HG02943 (cell line): ENCODE measurements around the gene CAND2.
"Not testable (repeated sequence)": the region's sequence is repeated elsewhere in the genome, so short reads cannot be mapped to it uniquely, and the experiment has no call there.

ENCODE experiments used
- ATAC-seq: cut with Tn5 transposase; IDR thresholded peaks from one replicate; pipeline ENCODE4 v1.9.1; 2021; ENCODE audit warnings: mild to moderate bottlenecking, low read depth, moderate library complexity; ENCODE audit not compliant: unreplicated experiment

The CAND2 gene

DNA sequence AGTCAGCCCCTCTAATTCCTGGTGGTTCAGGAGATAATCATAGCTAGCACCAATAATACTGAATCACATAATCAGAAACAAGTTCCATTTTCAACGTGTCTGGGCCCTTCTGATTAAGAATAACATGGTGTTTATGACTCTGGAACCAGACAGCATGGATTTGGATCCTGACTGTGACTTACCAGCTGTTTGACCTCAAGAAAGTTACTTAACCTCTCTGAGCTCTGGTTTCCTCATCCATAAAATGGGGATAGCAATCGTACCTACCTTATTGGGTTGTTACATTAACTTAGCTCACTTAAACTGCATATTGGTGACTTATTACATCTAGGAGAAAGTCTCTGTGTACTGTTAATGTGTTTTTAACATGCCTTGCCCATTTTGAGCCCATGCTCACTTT is 26.7 kb upstream of the CAND2 start:
- no peak for ATAC-seq

DNA sequence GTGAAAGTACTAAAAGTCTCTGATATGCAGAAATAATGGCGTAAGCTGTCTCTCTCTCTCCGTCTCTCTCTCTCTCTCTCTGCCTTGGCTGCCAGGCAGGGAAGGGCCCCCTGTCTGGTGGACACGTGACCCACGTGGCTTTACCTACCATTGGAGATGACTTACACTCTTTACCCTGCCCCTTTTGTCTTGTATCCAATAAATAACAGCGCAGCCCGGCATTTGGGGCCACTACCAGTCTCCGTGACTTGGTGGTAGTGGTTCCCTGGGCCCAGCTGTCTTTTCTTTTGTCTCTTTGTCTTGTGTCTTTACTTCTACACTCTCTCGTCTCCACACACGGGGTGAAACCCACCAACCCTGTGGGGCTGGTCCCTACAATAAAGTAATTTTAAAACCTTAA is 25.2 kb upstream of the CAND2 start:
- no peak for ATAC-seq

GRCh38 chr3:12772462-12772861 is 24.0 kb upstream of the CAND2 start:
- ATAC-seq, result no peak

DNA sequence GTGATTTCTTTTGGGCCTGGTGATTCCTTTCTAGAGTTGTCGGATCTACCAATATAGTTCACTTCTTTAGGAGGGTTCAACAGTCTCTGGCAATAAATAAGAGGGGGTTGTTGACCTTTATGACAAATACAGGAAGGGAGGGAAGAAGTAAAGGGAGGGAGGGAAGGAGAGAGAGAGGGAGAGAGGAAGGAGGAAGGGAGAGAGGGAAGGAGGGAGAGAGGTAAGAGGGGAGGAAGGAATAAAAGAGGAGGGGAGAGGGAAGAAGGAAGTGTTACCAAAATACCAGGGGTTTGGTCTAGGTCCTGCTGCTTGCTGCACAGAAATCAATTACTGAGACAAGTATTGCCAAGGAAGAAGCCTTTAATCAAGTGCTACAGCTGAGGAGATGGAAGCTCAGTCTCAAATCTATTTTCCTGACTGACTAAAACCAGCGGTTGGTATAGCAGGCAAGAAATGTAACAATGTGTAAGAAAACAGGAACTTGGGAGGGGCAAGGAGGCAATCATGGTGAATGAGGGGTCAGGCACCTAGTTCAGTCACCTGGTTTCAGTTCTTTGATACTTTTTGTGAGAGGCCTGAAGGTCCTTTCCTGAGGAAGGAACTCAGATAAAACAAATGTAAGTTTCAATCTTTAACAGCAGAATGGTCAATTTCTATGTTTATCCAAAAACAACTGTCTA is 23.3 kb upstream of the CAND2 start:
- ATAC-seq, result no peak

- no peak for ATAC-seq
Measured at GRCh38 chr3:12773710-12774086, 22.8 kb upstream of the CAND2 start.

GRCh38 chr3:12774619-12775018 is 21.9 kb upstream of the CAND2 start:
- no peak for ATAC-seq

- no peak for ATAC-seq
Measured at GRCh38 chr3:12775226-12775625, 21.3 kb upstream of the CAND2 start.

DNA sequence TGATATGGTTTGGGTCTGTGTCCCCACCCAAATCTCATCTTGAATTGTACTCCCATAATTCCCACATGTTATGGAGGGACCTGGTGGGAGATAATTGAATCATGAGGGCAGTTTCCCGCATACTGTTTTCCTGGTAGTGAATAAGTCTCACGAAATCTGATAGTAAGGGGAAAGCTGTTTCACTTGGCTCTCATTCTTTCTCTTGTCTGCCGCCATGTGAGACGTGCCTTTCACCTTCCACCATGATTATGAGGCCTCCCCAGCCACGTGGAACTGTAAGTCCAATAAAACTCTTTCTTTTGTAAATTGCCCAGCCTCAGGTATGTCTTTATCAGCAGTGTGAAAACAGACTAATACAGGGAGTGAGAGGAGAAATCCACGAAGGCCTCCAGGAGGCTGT is 20.5 kb upstream of the CAND2 start:
- ATAC-seq, result not testable (repeated sequence)

DNA sequence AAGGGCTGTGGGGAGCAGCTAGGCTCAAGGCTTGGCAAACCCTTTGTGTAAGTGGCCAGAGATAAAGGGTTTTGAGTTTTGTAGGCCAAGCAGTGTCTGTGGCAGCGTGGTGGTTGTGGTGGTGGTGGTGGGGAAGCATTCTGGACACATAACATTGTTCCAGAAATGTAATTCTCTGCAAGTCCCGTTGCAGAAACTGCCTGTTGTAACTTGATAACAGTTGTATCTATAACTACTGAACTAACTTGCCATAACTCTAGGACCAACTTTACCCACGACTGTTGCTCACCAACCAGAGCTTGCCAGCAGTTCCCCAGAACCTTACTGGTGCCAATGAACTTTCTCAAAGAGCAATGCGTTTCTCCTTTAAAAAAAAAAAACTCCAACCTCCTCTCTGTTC is 19.3 kb upstream of the CAND2 start:
- no peak for ATAC-seq

- ATAC-seq, result no peak
Measured at GRCh38 chr3:12780751-12781150, 15.7 kb upstream of the CAND2 start.

- ATAC-seq, result no peak
Measured at GRCh38 chr3:12782172-12782815, 14.2 kb upstream of the CAND2 start.

- ATAC-seq, result no peak
Measured at GRCh38 chr3:12785096-12785495, 11.4 kb upstream of the CAND2 start.

- ATAC-seq, result not testable (repeated sequence)
Measured at GRCh38 chr3:12787346-12787745, 9.1 kb upstream of the CAND2 start.

DNA sequence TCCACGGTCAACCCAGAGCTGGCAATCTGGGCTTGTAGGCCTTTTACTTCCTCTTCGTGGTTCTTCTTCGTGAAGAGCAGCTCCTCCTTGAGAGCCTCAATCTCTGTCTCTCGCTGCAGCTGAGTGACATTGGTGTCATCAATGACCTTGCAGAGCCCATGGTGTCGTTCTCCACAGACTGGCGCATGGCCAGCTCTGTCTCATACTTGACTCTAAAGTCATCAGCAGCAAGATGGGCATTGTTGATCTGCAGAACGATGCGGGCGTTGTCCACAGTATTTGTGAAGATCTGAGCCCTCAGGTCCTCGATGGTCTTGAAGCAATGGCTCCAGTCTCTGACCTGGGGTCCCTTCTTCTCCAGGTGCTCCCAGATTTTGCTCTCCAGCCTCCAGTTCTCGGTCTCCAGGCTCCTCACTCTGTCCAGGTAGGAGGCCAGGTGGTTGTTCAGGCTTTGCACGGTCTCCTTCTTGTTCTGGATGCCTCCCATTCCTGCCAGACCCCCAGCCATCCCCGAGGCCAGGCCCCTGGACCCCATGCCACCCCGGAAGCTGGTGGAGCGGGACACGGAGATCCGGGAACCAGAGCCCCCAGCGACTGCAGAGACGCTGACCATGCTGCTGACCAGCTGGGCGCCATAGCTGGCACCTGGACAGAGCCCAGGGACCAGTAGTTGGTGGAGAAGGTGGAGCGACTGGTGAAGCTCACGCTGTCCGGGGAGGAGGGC is 8.4 kb upstream of the CAND2 start:
- not testable (repeated sequence) for ATAC-seq

DNA sequence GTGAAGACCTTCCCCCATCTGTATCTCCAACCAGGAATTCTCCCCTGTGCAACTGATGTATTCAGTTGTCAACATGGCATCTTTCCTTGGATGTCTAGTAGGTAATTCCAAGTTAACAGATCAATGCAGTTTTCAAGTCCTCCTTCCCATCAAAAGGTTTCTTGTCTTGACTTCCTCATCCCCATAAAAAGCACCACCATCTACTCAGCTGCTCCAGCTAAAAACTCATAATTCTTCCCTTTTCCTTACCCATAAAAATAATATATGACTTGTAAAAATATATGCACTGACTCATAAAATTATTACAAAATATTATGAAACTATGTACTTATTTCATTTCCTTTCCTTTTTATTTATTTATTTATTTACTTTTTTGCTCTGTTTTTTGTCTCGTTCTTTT is 5.0 kb upstream of the CAND2 start:
- no peak for ATAC-seq

GRCh38 chr3:12793701-12794100 is 2.8 kb upstream of the CAND2 start:
- ATAC-seq, result no peak

DNA sequence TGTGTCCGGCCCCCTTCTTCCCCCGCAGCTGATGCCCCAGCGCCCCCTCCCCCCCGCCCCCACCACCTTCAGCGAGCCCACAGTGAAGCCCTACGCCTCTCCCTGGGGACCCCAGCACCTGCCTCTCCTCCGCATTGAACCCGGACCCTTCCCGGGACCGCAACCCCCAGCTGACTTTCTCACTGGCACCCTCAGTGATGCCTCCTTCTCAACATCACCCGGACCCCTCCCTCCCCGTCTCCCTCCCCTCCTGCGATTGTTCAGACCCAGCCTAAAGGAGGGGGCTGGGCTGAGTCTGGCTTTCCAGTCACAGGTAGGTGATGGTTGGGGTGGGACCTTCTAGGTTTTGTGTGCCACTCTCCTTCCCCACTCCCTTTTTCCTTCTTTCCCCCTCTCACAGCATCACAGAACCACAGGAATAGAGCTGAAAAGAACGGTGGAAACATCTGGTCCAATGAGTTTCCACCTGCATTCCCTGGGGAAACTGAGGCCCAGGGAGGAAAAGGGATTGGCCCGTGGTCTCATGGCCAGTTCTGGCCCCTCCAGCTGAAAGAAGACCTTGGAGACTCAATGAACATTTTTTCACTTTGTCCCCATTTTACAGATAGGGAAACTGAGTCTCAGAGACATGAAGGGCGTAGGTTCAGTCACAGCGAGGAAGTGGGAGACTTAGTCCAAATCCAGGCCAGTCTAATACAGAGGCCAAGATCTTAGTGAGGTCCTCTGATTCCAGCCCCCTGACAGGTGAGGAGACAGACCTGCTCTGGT is 828 bp downstream of the CAND2 start:
- no peak for ATAC-seq

DNA sequence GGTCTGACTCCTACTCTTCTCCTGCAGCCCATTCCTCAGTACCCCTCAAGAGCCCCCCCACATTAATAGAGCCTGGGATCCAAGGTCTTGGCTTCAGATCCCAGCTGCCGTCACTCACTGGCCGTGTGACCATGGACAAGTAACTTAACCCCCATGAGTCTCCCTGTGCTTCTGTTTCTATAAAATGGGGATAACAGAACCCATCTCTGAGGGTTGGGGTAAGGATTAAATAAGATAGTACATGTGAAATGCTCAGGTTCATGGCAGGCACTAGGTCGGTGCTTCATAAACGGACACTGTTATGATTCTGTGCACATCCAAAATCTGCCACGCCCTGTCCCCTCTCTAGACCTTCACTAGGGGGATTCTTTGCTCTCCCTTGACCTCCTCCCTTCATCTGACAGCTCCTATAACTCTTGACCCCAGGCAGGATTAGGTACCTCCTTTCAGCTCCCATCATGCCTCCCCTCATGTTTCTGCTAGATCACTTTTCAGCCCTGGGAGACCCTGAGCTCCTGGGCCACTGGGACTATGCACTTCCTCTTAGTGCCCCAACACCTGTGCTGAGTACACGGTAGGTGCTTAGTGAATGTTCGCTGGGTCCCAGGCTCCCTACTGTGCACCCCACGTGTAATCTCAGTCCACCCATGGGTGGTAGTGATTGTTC is 1.5 kb downstream of the CAND2 start:
- ATAC-seq, result no peak

DNA sequence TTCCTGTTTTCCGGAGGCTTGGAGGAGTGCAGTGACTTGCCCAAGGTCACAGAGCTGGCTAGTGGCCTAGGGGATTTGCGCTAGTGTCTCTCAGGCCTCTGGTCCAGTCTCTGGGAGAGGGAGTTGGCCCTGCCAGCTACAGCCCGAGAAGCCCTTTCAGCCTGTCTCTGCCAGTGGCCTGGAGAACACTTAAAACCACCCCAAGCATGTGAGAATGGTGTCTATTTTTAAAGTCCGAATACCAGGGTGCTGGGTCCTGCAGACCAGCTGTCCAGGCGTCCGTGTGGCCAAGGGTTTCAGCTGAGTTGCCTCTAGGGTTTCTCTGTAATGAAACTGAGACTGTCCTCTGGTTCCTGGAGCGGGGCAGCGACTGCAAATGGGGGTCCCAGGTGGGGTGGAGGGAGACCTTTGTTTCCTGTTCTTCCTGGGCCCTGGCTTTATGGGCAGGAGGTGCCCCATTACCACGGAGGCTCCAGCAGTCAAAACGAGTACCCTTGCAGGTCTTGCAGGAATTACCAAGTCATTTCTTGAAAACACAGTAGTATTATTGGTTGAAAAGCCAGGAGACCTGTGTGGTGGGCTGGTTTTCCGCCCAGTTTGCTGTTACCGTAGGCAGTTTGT is 2.2 kb downstream of the CAND2 start:
- ATAC-seq, result no peak
